GM12872 (cell line): ENCODE results near the gene ZNF644.

Source experiments
- TF ChIP-seq, protein P1 (sequence below): IDR thresholded peaks from 3 replicates; pipeline ENCODE4 v1.5.1; 2011; ENCODE audit warnings: low read depth, mild to moderate bottlenecking, low read length, moderate library complexity; ENCODE audit not compliant: insufficient read depth

ZNF644 gene

DNA sequence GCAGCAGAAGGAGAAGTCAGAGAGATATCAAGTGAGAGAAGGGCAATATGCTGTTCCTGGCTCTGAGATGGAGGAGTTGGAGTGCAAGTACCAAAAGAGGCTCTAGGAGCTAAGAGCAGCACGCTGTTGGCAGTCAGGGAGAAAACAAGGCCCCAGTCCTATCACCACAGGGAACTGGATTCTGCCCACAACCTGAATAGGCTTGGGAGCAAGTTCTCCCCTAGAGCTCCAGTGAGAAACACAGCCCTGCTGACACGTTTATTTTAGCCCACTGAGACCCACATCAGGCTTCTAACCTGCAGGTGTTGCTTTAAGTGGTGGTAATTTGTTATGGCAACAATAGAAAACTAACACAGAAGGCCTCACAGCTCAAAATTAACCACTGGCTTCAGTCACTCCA lies 31.8 kb upstream of the ZNF644 start:
- TF ChIP-seq, protein P1, sequence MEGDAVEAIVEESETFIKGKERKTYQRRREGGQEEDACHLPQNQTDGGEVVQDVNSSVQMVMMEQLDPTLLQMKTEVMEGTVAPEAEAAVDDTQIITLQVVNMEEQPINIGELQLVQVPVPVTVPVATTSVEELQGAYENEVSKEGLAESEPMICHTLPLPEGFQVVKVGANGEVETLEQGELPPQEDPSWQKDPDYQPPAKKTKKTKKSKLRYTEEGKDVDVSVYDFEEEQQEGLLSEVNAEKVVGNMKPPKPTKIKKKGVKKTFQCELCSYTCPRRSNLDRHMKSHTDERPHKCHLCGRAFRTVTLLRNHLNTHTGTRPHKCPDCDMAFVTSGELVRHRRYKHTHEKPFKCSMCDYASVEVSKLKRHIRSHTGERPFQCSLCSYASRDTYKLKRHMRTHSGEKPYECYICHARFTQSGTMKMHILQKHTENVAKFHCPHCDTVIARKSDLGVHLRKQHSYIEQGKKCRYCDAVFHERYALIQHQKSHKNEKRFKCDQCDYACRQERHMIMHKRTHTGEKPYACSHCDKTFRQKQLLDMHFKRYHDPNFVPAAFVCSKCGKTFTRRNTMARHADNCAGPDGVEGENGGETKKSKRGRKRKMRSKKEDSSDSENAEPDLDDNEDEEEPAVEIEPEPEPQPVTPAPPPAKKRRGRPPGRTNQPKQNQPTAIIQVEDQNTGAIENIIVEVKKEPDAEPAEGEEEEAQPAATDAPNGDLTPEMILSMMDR, result no peak

DNA sequence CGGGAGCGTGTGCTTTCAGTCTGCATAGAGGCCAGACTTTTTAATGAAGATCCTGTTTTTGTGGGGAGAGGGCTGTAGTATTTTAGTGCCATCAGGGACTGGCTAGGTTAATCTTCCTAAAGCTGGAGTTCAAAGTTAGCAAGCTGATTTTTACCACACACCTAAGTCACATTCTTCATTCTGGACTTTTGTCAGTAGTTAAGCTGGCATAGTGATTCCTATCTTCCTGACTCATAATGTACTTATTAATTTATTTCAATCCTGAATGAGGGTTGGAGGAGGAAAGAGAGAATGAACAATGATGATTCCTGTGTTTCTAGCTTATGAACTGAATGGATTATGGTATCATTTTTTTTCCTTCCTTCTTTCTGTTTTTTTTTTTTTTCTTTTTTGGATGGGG lies 24.9 kb upstream of the ZNF644 start:
- TF ChIP-seq, protein P1, result no peak

DNA sequence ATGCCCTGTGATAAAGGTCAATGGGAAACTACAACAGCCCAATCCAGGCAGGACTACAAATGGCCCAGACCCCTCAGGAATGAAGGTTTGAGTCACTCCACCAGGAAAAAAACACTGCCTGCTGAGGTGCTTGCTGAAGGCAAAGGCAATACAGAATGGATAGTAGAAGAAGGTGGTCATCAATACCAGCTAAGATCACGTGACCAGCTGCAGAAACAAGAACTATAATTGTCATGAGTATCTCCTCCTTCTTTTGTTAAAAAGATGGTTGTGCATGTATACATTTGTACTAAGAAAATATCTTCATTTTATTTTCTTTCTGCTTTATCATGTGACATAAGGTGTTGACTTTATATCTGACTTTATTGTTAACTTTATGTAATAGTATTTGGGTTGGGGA lies 23.4 kb upstream of the ZNF644 start:
- TF ChIP-seq, protein P1, result no peak

DNA sequence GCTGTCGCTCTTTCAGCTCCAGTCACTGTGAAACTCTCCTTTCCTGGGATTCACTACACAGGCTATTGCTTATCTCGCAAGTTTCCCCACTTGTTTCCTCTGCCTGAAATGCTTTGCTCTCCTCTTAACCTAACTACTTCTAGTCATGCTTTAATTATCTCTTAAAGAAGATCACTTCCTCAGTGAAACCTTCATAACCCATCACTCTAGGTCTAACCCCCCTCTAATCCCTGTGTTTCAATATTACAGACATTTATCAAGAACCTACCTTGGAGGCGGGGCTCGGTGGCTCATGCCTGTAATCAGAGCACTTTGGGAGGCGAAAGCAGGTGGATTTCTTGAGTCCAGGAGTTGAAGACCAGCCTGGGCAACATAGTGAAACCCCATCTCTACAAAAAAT lies 16.7 kb upstream of the ZNF644 start:
- TF ChIP-seq, protein P1, result no peak

DNA sequence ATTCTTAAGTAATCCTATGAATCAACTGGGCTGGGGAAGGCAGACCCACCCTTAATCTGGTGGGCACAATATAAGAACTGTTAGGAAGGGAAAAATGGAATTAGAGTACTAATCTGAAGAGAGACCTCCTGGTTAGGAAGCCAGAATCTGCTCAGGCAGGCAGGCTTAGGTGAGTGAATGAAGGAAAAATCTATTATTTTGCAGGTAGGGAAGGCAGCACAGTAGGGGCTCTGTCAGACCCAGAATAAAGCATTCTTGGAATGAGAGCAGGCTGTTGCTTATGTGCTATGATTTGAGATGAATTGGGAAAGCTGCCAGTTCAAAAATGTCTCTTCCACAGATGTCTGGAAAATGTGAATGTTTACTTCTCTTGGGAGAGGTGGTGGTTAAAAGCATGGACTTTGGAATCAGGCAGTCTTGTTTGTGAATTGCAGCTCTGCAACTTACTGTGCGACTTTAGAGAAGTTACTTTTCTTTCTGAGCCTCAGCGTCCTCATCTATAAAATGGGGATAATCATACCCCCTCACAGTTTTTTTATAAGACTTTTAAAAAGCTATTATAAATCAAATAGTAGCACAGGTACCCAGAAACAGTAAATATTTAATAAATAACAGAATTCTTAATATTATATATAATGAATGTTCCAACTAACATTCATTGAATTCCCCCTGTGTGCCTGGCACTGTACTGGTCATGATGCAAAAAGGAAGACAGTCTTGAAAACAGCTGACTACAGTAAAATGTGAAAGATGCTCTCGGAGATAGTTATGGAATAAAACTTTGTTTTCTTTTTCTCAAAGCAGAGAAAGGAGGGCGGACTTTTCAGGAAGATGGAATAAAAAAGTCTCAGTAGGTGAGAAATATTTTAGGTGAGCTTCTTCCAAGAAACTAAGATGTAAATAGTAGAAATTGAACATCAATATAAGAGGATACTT lies 15.3 kb upstream of the ZNF644 start:
- TF ChIP-seq, protein P1, result no peak

DNA sequence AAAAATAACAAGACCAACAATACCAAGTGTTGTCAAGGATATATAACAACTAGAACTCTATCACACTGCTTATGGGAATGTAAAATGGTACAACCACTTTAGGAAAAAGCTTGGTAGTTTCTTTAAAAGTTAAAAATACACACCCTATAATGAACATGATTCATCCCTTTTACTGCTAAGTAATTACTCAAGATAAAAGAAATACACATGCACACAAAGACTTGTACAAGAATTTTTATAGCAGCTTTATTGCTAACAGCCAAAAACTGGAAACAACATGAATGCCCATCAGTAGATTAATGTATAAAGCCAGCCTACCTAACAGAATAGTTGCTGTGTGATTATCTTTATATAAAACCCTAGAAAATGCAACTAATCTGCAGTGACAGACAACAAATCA lies 10.5 kb upstream of the ZNF644 start:
- TF ChIP-seq, protein P1, result no peak

DNA sequence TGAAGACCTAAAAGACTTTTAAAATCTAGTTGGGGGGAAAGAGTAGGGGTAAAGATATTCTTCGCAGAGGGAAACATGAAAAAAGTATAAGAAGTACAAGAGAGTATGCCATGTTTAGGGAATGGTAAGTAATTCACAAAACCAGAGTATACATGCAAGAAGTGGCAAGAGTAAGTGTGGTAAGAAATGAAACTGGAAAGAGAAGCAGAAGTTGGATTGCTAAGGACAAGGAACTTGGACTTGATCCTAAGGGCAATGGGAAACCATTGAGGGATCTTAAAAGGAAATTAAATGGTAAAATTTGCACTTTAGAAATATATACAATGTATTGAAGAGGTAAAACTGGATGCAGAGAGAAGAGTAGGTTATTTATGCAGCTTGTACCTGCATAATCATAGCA lies 9.2 kb upstream of the ZNF644 start:
- TF ChIP-seq, protein P1, result no peak
